ENCODE data around the gene NOL4L. TPM values are rescaled to one million over a fixed set of nuclear protein-coding genes. Genes with fewer than 3 reads are reported as not detected.

The NOL4L gene
- polyA plus RNA-seq, 2 of the 4 experiments (the other 2 are of a cell fraction): 9.5 to 11.8 TPM

DNA sequence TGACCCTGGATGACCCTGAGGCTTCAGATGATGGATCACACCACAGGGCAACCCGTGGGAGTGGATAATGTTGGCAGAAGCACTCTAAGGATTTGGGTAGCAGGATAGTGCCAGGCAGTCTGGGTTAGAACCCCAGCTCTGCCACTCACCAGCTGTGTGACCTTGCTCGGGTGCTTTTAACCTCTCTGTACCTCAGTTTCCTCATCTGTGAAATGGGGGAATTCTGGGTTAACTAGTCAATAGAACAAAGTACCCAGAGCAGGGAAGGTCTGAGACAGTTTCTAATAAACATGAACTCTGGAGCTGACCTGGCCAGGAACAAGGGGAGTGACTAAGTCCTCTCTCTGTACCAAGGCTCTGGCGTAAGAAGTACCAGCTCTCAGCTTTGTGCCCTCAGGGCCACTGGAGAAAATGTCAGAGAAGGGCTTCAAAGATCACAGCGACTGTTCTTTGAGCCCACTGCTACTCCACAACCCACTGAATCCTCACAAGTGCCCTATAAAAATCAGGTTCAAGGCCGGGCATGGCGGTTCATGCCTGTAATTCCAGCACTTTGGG lies 14.7 kb upstream of the NOL4L start:
- Histone ChIP-seq H3K4me2 (no peak overlapping the region), H3K27ac (no peak overlapping the region), H3K4me1 (no peaks in the 10 kb centered on the region), H3K9me3 (no peaks in the 10 kb centered on the region), H3K4me3 (no peak overlapping the region)
- no peak for ATAC-seq
- no peak for FAIRE-seq
- 74% methylated on average over 6 of the region's 6 CpGs for WGBS (ENCODE audit: missing lambda C conversion rate)
- no peak for DNase-seq (ENCODE audit: low read depth in 1 of 2, low spot score in 1 of 2)
- CTCF ChIA-PET: interaction anchor here (1.0 to 2.5 kb wide), 4 partner anchors 13 to 79 kb away, joined by 3 to 7 read pairs (median 5); partner anchors contain the start of gene C20orf203
- no peak for TF ChIP-seq TFCP2L1 (CRISPR knock-in tag; IDR thresholded peaks at IDR 0.05)
- no peak for TF ChIP-seq MAFK (IDR thresholded peaks at IDR 0.05; ENCODE audit: partially characterized antibody)
- no peak for TF ChIP-seq ZFP36 (IDR thresholded peaks at IDR 0.05; ENCODE audit: borderline replicate concordance, partially characterized antibody)
- TF ChIP-seq KDM1A (IDR thresholded peaks at IDR 0.05; ENCODE audit: low read depth): no peak
- POLR2A ChIA-PET: interaction anchor here (0.6 kb wide), 1 partner anchor 53 kb away, joined by 5 read pairs; no protein-coding TSS in a partner anchor

DNA sequence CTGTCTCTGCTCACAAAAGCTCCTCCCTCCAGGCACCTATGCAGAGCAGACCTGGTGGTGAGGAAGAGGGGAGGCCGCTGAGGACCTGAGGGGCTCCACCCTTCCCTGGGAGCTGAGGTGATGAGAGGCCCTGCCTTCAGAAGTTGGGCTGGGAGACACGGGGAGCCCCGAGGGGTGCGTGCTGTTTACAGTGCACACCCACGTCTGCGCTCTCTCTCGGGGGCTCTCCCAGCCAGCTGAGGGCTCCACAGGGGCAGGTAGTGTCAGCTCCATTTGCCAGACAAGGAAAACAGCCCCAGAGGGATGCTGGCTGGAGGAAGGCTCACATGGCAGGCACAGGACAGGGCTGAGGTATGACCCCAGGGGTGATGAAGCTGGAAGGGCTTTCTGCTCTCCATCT lies 13.5 kb upstream of the NOL4L start:
- no peak overlapping the region for H3K4me2 ChIP-seq
- H3K4me3 ChIP-seq: no peak overlapping the region
- DNase-seq (ENCODE audit: low read depth in 1 of 2, low spot score in 1 of 2): no peak
- ATAC-seq: no peak; a peak in 1 of 6 replicates
- ChIA-PET CTCF (interaction anchor here (1.1 to 2.5 kb wide), 3 partner anchors 12 to 77 kb away, joined by 3 to 7 read pairs (median 4); no protein-coding TSS in a partner anchor), POLR2A (no interaction called here)
- 56% methylated on average over 7 of the region's 7 CpGs for WGBS (ENCODE audit: missing lambda C conversion rate)
- TF ChIP-seq NR3C1 (IDR thresholded peaks at IDR 0.05) (no peak), RCOR1 (IDR thresholded peaks at IDR 0.05; ENCODE audit: low read depth, low read length) (no peak), MAFK (IDR thresholded peaks at IDR 0.05; ENCODE audit: partially characterized antibody) (no peak), POLR2AphosphoS2 (conservative IDR thresholded peaks at IDR 0.05; ENCODE audit: low read length) (no peak), CHD4 (IDR thresholded peaks at IDR 0.05; ENCODE audit: borderline replicate concordance) (no peak), RARB (CRISPR knock-in tag; IDR thresholded peaks at IDR 0.05) (no peak), SREBF2 (IDR thresholded peaks at IDR 0.05) (no peak), FOXS1 (CRISPR knock-in tag; IDR thresholded peaks at IDR 0.05) (no peak), TFCP2L1 (CRISPR knock-in tag; IDR thresholded peaks at IDR 0.05) (no peak), HOXB5 (CRISPR knock-in tag; IDR thresholded peaks at IDR 0.05) (no peak), NPAS2 (CRISPR knock-in tag; IDR thresholded peaks at IDR 0.05; ENCODE audit: borderline replicate concordance) (no peak)
- TF ChIP-seq, protein P1, sequence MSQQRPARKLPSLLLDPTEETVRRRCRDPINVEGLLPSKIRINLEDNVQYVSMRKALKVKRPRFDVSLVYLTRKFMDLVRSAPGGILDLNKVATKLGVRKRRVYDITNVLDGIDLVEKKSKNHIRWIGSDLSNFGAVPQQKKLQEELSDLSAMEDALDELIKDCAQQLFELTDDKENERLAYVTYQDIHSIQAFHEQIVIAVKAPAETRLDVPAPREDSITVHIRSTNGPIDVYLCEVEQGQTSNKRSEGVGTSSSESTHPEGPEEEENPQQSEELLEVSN (IDR thresholded peaks at IDR 0.05; ENCODE audit: borderline replicate concordance, low read depth): no peak
- TF ChIP-seq, protein P2, sequence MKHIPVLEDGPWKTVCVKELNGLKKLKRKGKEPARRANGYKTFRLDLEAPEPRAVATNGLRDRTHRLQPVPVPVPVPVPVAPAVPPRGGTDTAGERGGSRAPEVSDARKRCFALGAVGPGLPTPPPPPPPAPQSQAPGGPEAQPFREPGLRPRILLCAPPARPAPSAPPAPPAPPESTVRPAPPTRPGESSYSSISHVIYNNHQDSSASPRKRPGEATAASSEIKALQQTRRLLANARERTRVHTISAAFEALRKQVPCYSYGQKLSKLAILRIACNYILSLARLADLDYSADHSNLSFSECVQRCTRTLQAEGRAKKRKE (CRISPR knock-in tag; IDR thresholded peaks at IDR 0.05; ENCODE audit: low read depth): no peak
- FAIRE-seq: no peak
- H3K27ac ChIP-seq: no peak overlapping the region
- H3K4me1 ChIP-seq: no peaks in the 10 kb centered on the region
- H3K9me3 ChIP-seq: no peaks in the 10 kb centered on the region

DNA sequence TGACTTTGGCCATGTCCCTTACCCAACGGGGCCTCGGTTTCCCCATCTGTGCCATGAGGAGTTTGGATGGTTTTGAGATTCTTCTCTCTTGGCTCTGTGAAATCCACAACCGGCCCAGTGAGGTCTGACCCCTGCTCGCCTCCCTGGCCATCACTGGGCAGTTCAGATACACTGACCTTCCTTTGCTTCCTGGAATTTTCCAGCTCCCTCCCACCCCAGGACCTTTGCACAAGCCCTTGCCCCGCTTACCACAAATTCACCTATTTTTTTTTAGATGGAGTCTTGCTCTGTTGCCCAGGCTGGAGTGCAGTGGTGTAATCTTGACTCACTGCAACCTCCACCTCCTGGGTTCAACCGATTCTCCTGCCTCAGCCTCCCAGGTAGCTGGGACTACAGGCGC lies 12.6 kb upstream of the NOL4L start:
- ChIA-PET CTCF (interaction anchor here (1.1 to 1.6 kb wide), 4 partner anchors 22 to 181 kb away, joined by 3 to 4 read pairs (median 4); no protein-coding TSS in a partner anchor), POLR2A (no interaction called here)
- ATAC-seq: no peak
- Histone ChIP-seq H3K4me3 (no peak overlapping the region), H3K9me3 (no peaks in the 10 kb centered on the region), H3K4me1 (no peaks in the 10 kb centered on the region), H3K27ac (no peak overlapping the region), H3K4me2 (no peak overlapping the region)
- DNase-seq (ENCODE audit: low read depth in 1 of 2, low spot score in 1 of 2): no peak
- 52% methylated on average over 7 of the region's 7 CpGs for WGBS (ENCODE audit: missing lambda C conversion rate)
- no peak for FAIRE-seq
- TF ChIP-seq TFCP2L1 (CRISPR knock-in tag; IDR thresholded peaks at IDR 0.05): no peak
- no peak for TF ChIP-seq NR3C1 (IDR thresholded peaks at IDR 0.05)
- no peak for TF ChIP-seq RFX5 (IDR thresholded peaks at IDR 0.05)
- TF ChIP-seq, protein P3, sequence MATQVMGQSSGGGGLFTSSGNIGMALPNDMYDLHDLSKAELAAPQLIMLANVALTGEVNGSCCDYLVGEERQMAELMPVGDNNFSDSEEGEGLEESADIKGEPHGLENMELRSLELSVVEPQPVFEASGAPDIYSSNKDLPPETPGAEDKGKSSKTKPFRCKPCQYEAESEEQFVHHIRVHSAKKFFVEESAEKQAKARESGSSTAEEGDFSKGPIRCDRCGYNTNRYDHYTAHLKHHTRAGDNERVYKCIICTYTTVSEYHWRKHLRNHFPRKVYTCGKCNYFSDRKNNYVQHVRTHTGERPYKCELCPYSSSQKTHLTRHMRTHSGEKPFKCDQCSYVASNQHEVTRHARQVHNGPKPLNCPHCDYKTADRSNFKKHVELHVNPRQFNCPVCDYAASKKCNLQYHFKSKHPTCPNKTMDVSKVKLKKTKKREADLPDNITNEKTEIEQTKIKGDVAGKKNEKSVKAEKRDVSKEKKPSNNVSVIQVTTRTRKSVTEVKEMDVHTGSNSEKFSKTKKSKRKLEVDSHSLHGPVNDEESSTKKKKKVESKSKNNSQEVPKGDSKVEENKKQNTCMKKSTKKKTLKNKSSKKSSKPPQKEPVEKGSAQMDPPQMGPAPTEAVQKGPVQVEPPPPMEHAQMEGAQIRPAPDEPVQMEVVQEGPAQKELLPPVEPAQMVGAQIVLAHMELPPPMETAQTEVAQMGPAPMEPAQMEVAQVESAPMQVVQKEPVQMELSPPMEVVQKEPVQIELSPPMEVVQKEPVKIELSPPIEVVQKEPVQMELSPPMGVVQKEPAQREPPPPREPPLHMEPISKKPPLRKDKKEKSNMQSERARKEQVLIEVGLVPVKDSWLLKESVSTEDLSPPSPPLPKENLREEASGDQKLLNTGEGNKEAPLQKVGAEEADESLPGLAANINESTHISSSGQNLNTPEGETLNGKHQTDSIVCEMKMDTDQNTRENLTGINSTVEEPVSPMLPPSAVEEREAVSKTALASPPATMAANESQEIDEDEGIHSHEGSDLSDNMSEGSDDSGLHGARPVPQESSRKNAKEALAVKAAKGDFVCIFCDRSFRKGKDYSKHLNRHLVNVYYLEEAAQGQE (IDR thresholded peaks at IDR 0.05): no peak
- no peak for TF ChIP-seq HDAC2 (IDR thresholded peaks at IDR 0.05)
- no peak for TF ChIP-seq HOXA7 (CRISPR knock-in tag; IDR thresholded peaks at IDR 0.05)
- TF ChIP-seq SMC3 (IDR thresholded peaks at IDR 0.05): no peak
- TF ChIP-seq, protein P4, sequence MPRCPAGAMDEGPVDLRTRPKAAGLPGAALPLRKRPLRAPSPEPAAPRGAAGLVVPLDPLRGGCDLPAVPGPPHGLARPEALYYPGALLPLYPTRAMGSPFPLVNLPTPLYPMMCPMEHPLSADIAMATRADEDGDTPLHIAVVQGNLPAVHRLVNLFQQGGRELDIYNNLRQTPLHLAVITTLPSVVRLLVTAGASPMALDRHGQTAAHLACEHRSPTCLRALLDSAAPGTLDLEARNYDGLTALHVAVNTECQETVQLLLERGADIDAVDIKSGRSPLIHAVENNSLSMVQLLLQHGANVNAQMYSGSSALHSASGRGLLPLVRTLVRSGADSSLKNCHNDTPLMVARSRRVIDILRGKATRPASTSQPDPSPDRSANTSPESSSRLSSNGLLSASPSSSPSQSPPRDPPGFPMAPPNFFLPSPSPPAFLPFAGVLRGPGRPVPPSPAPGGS (IDR thresholded peaks at IDR 0.05): no peak
- no peak for TF ChIP-seq CBX8 (IDR thresholded peaks at IDR 0.05)
- TF ChIP-seq ZNF302 (CRISPR knock-in tag; IDR thresholded peaks at IDR 0.05): no peak
- no peak for TF ChIP-seq EHMT2 (IDR thresholded peaks at IDR 0.05; ENCODE audit: low read depth)
- no peak for TF ChIP-seq MYC (IDR thresholded peaks at IDR 0.05; ENCODE audit: borderline replicate concordance, low read length)
- no peak for TF ChIP-seq CHD4 (IDR thresholded peaks at IDR 0.05; ENCODE audit: borderline replicate concordance)
- no peak for TF ChIP-seq CEBPB (IDR thresholded peaks at IDR 0.05)
- TF ChIP-seq BHLHE40 (IDR thresholded peaks at IDR 0.05; ENCODE audit: low read depth, low read length): no peak
